PC-3 (cell line): ENCODE data around the gene RPS10. TPM values are rescaled to one million over a fixed set of nuclear protein-coding genes. Genes with fewer than 3 reads are reported as not detected.

Source experiments
- ATAC-seq: fragments of 200-7000 bp; cut with Tn5 transposase; 2 replicates; pipeline ENCODE4 v1.9.1; 2020; ENCODE audit warnings: mild to moderate bottlenecking, moderate library complexity
- BruUV-seq: library from RNA; stranded (reverse); fragments of 400-500 nt; replicated peaks from 2 replicates; lab custom pipeline; 2021; lab: Mats Ljungman, UMichigan
- CTCF ChIA-PET: fragments of 300-600 bp; sonication (Branson Sonifier 250); formaldehyde crosslinking; loops from one replicate; lab custom pipeline; 2022; ENCODE audit warnings: antibody characterized with exemption; lab: Charles Lee
- POLR2A ChIA-PET: fragments of 300-600 bp; sonication (Branson Sonifier 250); formaldehyde crosslinking; loops from one replicate; lab custom pipeline; 2022; ENCODE audit warnings: antibody characterized with exemption; ENCODE audit not compliant: unreplicated experiment; lab: Charles Lee
- DNase-seq: peaks from one replicate; pipeline ENCODE4 v3.0.0-alpha.2; 2015
- H2AFZ ChIP-seq: fragments of 300-600 bp; sonication (generic); 2 replicates; pipeline ENCODE4 v1.6.0; 2016; ENCODE audit warnings: antibody characterized with exemption, low read length
- H3F3A ChIP-seq: fragments of 300-600 bp; sonication (generic); one replicate; pipeline ENCODE4 v1.6.0; 2017; ENCODE audit warnings: antibody characterized with exemption, low read length, control low read depth, mild to moderate bottlenecking; ENCODE audit not compliant: unreplicated experiment
- H3K27ac ChIP-seq: fragments of 300-600 bp; sonication (generic); 2 replicates; pipeline ENCODE4 v1.5.1; 2016; ENCODE audit warnings: mild to moderate bottlenecking, low read length
- H3K27me3 ChIP-seq: fragments of 300-600 bp; sonication (generic); 2 replicates; pipeline ENCODE4 v1.6.1; 2016; ENCODE audit warnings: low read length, mixed read lengths
- H3K36me3 ChIP-seq: fragments of 300-600 bp; sonication (generic); 2 replicates; pipeline ENCODE4 v1.6.1; 2016; ENCODE audit warnings: low read depth, mixed run types, low read length, mixed read lengths
- H3K4me1 ChIP-seq: fragments of 300-600 bp; sonication (generic); 2 replicates; pipeline ENCODE4 v1.5.1; 2016; ENCODE audit warnings: low read length; ENCODE audit not compliant: insufficient read depth
- H3K4me2 ChIP-seq: fragments of 300-600 bp; sonication (generic); 2 replicates; pipeline ENCODE4 v1.6.0; 2016; ENCODE audit warnings: low read length
- H3K4me3 ChIP-seq: fragments of 300-600 bp; sonication (generic); 2 replicates; pipeline ENCODE4 v1.5.1; 2016; ENCODE audit warnings: mild to moderate bottlenecking, low read length, mixed read lengths
- H3K79me2 ChIP-seq: fragments of 300-600 bp; sonication (generic); 2 replicates; pipeline ENCODE4 v1.6.1; 2017; ENCODE audit warnings: low read length, mixed read lengths
- H3K9ac ChIP-seq: fragments of 300-600 bp; sonication (generic); 2 replicates; pipeline ENCODE4 v1.6.0; 2016; ENCODE audit warnings: mild to moderate bottlenecking, low read length
- H3K9me2 ChIP-seq: fragments of 300-600 bp; sonication (generic); replicated peaks from 2 replicates; pipeline ENCODE4 v1.6.1; 2016; ENCODE audit warnings: mixed run types, low read length, mixed read lengths
- H3K9me3 ChIP-seq: fragments of 300-600 bp; sonication (generic); 2 replicates; pipeline ENCODE4 v1.6.1; 2016; ENCODE audit warnings: low read length, mixed read lengths
- H4K20me1 ChIP-seq: fragments of 300-600 bp; sonication (generic); 2 replicates; pipeline ENCODE4 v1.6.1; 2016; ENCODE audit warnings: low read length, mixed read lengths
- CTCF ChIP-seq: fragments of 300-600 bp; sonication (generic); conservative IDR thresholded peaks from 2 replicates; pipeline ENCODE4 v1.5.1; 2017; ENCODE audit warnings: antibody characterized with exemption, low read depth, mild to moderate bottlenecking, low read length
- EZH2 ChIP-seq: fragments of 300-600 bp; sonication (generic); IDR thresholded peaks from one replicate; pipeline ENCODE4 v1.6.1; 2017; ENCODE audit warnings: antibody characterized with exemption, mild to moderate bottlenecking, low read length; ENCODE audit not compliant: unreplicated experiment
- EZH2phosphoT487 ChIP-seq: fragments of 300-600 bp; sonication (generic); IDR thresholded peaks from 2 replicates; pipeline ENCODE4 v1.6.1; 2018; ENCODE audit warnings: mild to moderate bottlenecking, antibody characterized with exemption, low read length, borderline replicate concordance
- intact Hi-C: fragments of 100-400 bp; cut with micrococcal nuclease; formaldehyde crosslinking; loops from 2 replicates; pipeline ENCODE4 v1.9.0; 2023
- total RNA-seq: library from RNA; depleted of rRNA; stranded (reverse); fragments of >200 nt; gene quantifications from 2 replicates; pipeline ENCODE4 v1.2.3, GENCODE V29; 2014

Gene RPS10
- total RNA-seq, 1 experiment from 2014 or later: 3,060 TPM

GRCh38 chr6:34383161-34383631 lies 42.7 kb downstream of the RPS10 start:
- H3K36me3 ChIP-seq: no peaks in the 10 kb centered on the region
- intact Hi-C loops: no loop called here
- 0 out of 2 replicates have a peak, but pooled peaks cover 4% of the 10 kb centered on the region for H3K4me1 ChIP-seq
- peaks cover 4% of the 10 kb centered on the region for H3F3A ChIP-seq
- no peaks in the 10 kb centered on the region for H3K9me3 ChIP-seq
- peak; percentile 15; the same call in 1 of the 2 replicates for ATAC-seq
- no peak for DNase-seq
- no peak overlapping the region for H2AFZ ChIP-seq
- H3K79me2 ChIP-seq: peaks cover 97% of the 10 kb centered on the region
- no peak for TF ChIP-seq EZH2
- no peak for TF ChIP-seq EZH2phosphoT487
- TF ChIP-seq CTCF: no peak
- H3K27me3 ChIP-seq: no peaks in the 10 kb centered on the region
- H3K4me2 ChIP-seq: no peak overlapping the region
- H3K4me3 ChIP-seq: no peak overlapping the region
- H3K27ac ChIP-seq: no peak overlapping the region
- ChIA-PET POLR2A (no interaction called here), CTCF (no interaction called here)
- no peak overlapping the region for H3K9ac ChIP-seq
- no TSS peak for BruUV-seq
- H4K20me1 ChIP-seq: peaks cover 47% of the 10 kb centered on the region
- H3K9me2 ChIP-seq: no peaks in the 10 kb centered on the region

GRCh38 chr6:34381081-34381480 lies 44.8 kb downstream of the RPS10 start:
- intact Hi-C loops: no loop called here
- DNase-seq: no peak
- BruUV-seq: no TSS peak
- Histone ChIP-seq H3K4me1 (no peaks in the 10 kb centered on the region), H3K79me2 (peaks cover 97% of the 10 kb centered on the region), H3K9me3 (no peaks in the 10 kb centered on the region), H4K20me1 (peaks cover 37% of the 10 kb centered on the region), H3K9me2 (no peaks in the 10 kb centered on the region), H3F3A (no peaks in the 10 kb centered on the region), H3K4me2 (no peak overlapping the region), H3K9ac (no peak overlapping the region), H3K27ac (no peak overlapping the region), H3K36me3 (no peaks in the 10 kb centered on the region), H3K27me3 (no peaks in the 10 kb centered on the region), H2AFZ (no peak overlapping the region), H3K4me3 (no peak overlapping the region)
- POLR2A ChIA-PET: no interaction called here
- CTCF ChIA-PET: no interaction called here
- TF ChIP-seq EZH2phosphoT487 (no peak), EZH2 (no peak), CTCF (no peak)
- no peak for ATAC-seq

- Histone ChIP-seq H3K9me3 (no peaks in the 10 kb centered on the region), H3K36me3 (no peaks in the 10 kb centered on the region), H3K9me2 (no peaks in the 10 kb centered on the region), H2AFZ (no peak overlapping the region), H3K27me3 (no peaks in the 10 kb centered on the region), H3F3A (no peaks in the 10 kb centered on the region), H3K9ac (no peak overlapping the region), H3K79me2 (peaks cover 89% of the 10 kb centered on the region), H4K20me1 (peaks cover 33% of the 10 kb centered on the region), H3K4me1 (no peaks in the 10 kb centered on the region), H3K27ac (no peak overlapping the region), H3K4me2 (no peak overlapping the region), H3K4me3 (no peak overlapping the region)
- BruUV-seq: no TSS peak
- no peak for DNase-seq
- no peak for TF ChIP-seq CTCF
- TF ChIP-seq EZH2: no peak
- TF ChIP-seq EZH2phosphoT487: no peak
- intact Hi-C loops: no loop called here
- ChIA-PET CTCF (no interaction called here), POLR2A (no interaction called here)
- ATAC-seq: 0 out of 2 replicates have a peak, but pooled peaks have one; percentile 22
Observed at GRCh38 chr6:34378470-34378869, 47.4 kb downstream of the RPS10 start.
